Cardiac fibroblast (primary cell): ENCODE measurements around the gene ING3.
A peak's percentile ranks its signal among the peaks of the same experiment; 100 is the strongest.

Source experiments
- DNase-seq, 2 donors: peaks; one replicate each; pipeline versions ENCODE4 v3.0.0 to v3.0.0-alpha.2; 2010; ENCODE audit warnings: low read depth in 2 of 2
- H3K4me3 ChIP-seq, 2 donors: replicated peaks in 1 of 2; 1 replicate in 1 of 2; 2 replicates in 1 of 2; pipeline ENCODE4 v1.5.1; 2011; ENCODE audit warnings: low read depth in 2 of 2, low read length in 2 of 2, mild to moderate bottlenecking in 2 of 2, moderate library complexity in 1 of 2
- CTCF ChIP-seq: IDR thresholded peaks from one replicate; pipeline ENCODE4 v1.5.1; 2011; ENCODE audit warnings: low read depth, mild to moderate bottlenecking, low read length, inconsistent platforms

ING3 gene

GRCh38 chr7:120991161-120991560 lies 40.6 kb downstream of the ING3 start:
- no peak for DNase-seq
- H3K4me3 ChIP-seq: peak overlapping the region in 1 of 2 donors; percentile 68
- TF ChIP-seq CTCF: no peak

GRCh38 chr7:120991581-120991980 lies 41.0 kb downstream of the ING3 start:
- TF ChIP-seq CTCF: no peak
- peak in 1 of 2 donors; percentile 86 for DNase-seq
- H3K4me3 ChIP-seq: peak overlapping the region in 1 of 2 donors; percentile 68

GRCh38 chr7:120992272-120992964 lies 41.8 kb downstream of the ING3 start:
- no peak for DNase-seq
- H3K4me3 ChIP-seq: peak overlapping the region in 1 of 2 donors; percentile 68
- no peak for TF ChIP-seq CTCF

GRCh38 chr7:120992965-120993494 lies 42.5 kb downstream of the ING3 start:
- H3K4me3 ChIP-seq: peak overlapping the region in 1 of 2 donors; percentile 68
- DNase-seq: no peak
- no peak for TF ChIP-seq CTCF

- no peak overlapping the region for H3K4me3 ChIP-seq
- peak in 1 of 2 donors; percentile 78 for DNase-seq
- TF ChIP-seq CTCF: no peak
Measured at GRCh38 chr7:120993553-120994191, 43.1 kb downstream of the ING3 start.

GRCh38 chr7:120994512-120995410 lies 44.2 kb downstream of the ING3 start:
- TF ChIP-seq CTCF: no peak
- no peak for DNase-seq

More at GRCh38 chr7:120994512-120995410, 44.2 kb downstream of the ING3 start:
- no peak overlapping the region for H3K4me3 ChIP-seq
